A673 (cell line): ENCODE results near the gene KLF17. TPM values are rescaled to one million over a fixed set of nuclear protein-coding genes. Genes with fewer than 3 reads are reported as not detected.

Experiments
- BruUV-seq: library from RNA; stranded (reverse); fragments of 400-500 nt; replicated peaks from 2 replicates; lab custom pipeline; 2021; lab: Mats Ljungman, UMichigan
- CTCF ChIA-PET: fragments of 300-600 bp; sonication (Branson Sonifier 250); formaldehyde crosslinking; loops from one replicate; lab custom pipeline; 2022; ENCODE audit warnings: antibody characterized with exemption; lab: Charles Lee
- POLR2A ChIA-PET: fragments of 300-600 bp; sonication (Branson Sonifier 250); formaldehyde crosslinking; loops from one replicate; lab custom pipeline; 2022; ENCODE audit warnings: antibody characterized with exemption; ENCODE audit not compliant: low non-redundant PET; lab: Charles Lee
- DNase-seq: peaks from one replicate; pipeline ENCODE4 v3.0.0-alpha.2; 2015; ENCODE audit warnings: low spot score
- H3K27ac ChIP-seq: fragments of 200-600 bp; sonication (generic); 2 replicates; pipeline ENCODE4 v1.5.1; 2016; ENCODE audit warnings: mixed run types, low read depth, mild to moderate bottlenecking, mixed read lengths, antibody characterized with exemption, low read length; ENCODE audit not compliant: poor library complexity, severe bottlenecking
- H3K27me3 ChIP-seq: fragments of 200-600 bp; sonication (generic); replicated peaks from 2 replicates; pipeline ENCODE4 v1.6.1; 2017; ENCODE audit warnings: mixed run types, low read depth, mild to moderate bottlenecking, mixed read lengths, antibody characterized with exemption, low read length; ENCODE audit not compliant: insufficient read depth, poor library complexity
- H3K36me3 ChIP-seq: fragments of 200-600 bp; sonication (generic); 2 replicates; pipeline ENCODE4 v1.6.1; 2016; ENCODE audit warnings: mixed run types, mild to moderate bottlenecking, mixed read lengths, antibody characterized with exemption, low read length; ENCODE audit not compliant: insufficient read depth, poor library complexity, severe bottlenecking
- H3K4me1 ChIP-seq: fragments of 200-600 bp; sonication (generic); 2 replicates; pipeline ENCODE4 v1.6.1; 2017; ENCODE audit warnings: mixed run types, mild to moderate bottlenecking, mixed read lengths, antibody characterized with exemption, low read length; ENCODE audit not compliant: insufficient read depth, poor library complexity, severe bottlenecking
- H3K4me3 ChIP-seq: fragments of 200-600 bp; sonication (generic); 2 replicates; pipeline ENCODE4 v1.5.1; 2016; ENCODE audit warnings: low read depth, mixed run types, mild to moderate bottlenecking, mixed read lengths, low read length; ENCODE audit not compliant: poor library complexity, severe bottlenecking
- H3K9me3 ChIP-seq: fragments of 200-600 bp; sonication (generic); 2 replicates; pipeline ENCODE4 v1.6.1; 2016; ENCODE audit warnings: mixed run types, low read depth, mild to moderate bottlenecking, mixed read lengths, antibody characterized with exemption, low read length; ENCODE audit not compliant: poor library complexity, severe bottlenecking
- EZH2 ChIP-seq: fragments of 200-600 bp; sonication (generic); IDR thresholded peaks from 2 replicates; pipeline ENCODE4 v1.6.1; 2017; ENCODE audit warnings: borderline replicate concordance, low read depth, mild to moderate bottlenecking, mixed read lengths, antibody characterized with exemption, low read length; ENCODE audit not compliant: poor library complexity, severe bottlenecking
- intact Hi-C: fragments of 100-400 bp; cut with micrococcal nuclease; formaldehyde crosslinking; loops from one replicate; pipeline ENCODE4 v1.10.0; 2022; ENCODE audit not compliant: unreplicated experiment
- total RNA-seq: library from RNA; stranded (reverse); gene quantifications from 2 replicates; pipeline ENCODE4 v1.2.3, GENCODE V29; 2021
- TF ChIP-seq, protein P1 (sequence below): fragments of 300-800, 200-600 bp; sonication (generic); conservative IDR thresholded peaks from 2 replicates; pipeline ENCODE4 v1.5.1; 2017; ENCODE audit warnings: low read depth, mild to moderate bottlenecking, antibody characterized with exemption, low read length, moderate library complexity, mixed read lengths

KLF17 gene
- total RNA-seq, 1 experiment from 2014 or later, result not detected

DNA sequence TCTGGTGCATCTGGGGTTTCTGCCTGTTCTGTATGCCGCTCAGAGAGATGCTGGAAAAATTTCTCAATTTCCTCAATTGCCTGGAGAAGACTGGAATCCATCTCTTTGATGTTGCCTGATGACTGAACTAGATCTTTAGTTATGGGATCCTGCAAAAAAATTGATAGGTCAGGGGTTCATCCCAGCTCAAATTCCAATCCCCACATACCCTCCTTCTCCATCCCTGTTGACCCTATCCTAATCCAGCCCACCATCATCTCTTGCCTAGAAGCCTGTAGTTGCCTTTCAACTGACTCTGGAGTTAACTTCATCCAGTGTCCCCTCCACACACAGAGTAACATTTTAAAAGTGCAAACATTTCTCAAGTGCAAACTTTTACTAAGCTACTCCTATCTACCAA lies 22.9 kb downstream of the KLF17 start, which contains the start of gene KLF18:
Gene KLF18, minus strand, starts transcription at position 101 of the 400 bp plus-strand sequence. Its CDS starts 0 bp downstream, at position 101.
- ChIA-PET CTCF (no interaction called here), POLR2A (interaction anchor here (0.7 kb wide), 1 partner anchor 158 kb away, joined by 5 read pairs; no protein-coding TSS in a partner anchor)
- no peaks in the 10 kb centered on the region for H3K4me1 ChIP-seq

DNA sequence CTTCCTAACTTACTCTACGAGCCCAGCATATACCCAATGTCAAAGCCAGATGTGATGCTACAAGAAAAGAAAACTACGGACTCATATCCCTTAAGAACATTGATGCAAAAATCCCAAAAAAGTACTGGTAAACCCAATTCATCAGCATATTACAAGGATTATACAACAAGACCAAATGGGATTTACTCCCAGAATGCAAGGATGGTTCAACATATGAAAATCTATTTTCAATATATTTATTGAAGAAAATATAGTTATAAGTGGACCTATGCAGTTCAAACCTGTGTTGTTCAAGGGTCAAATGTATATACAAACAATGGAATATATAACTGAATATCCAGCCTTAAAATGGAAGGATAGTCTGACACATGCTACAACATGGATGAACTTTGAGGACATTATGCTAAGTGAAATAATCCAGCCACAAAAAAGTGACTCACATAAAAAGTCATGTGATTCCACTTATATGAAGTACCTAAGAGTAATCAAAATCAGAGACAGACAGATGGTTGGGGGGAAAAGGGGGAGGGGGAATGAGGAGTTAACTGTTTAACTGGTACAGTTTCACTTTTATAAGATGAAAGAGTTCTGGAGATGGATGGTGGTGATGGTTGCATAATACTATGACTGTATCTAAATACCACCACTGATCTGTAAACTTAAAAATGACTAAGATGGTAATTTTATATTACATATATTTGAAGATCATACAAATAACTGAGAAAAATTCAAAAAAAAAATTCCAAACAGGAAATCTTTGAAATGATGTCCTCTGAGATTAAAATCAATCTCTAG lies 26.5 kb downstream of the KLF17 start:
- ChIA-PET CTCF (no interaction called here), POLR2A (interaction anchor here (0.6 kb wide), 1 partner anchor 288 kb away, joined by 3 read pairs; no protein-coding TSS in a partner anchor)
- Histone ChIP-seq H3K27me3 (no peaks in the 10 kb centered on the region), H3K36me3 (no peaks in the 10 kb centered on the region), H3K4me3 (no peak overlapping the region), H3K4me1 (no peaks in the 10 kb centered on the region), H3K27ac (no peak overlapping the region), H3K9me3 (peaks cover 10% of the 10 kb centered on the region)
- DNase-seq, result no peak
- TF ChIP-seq EZH2, result no peak
- TF ChIP-seq, protein P1, sequence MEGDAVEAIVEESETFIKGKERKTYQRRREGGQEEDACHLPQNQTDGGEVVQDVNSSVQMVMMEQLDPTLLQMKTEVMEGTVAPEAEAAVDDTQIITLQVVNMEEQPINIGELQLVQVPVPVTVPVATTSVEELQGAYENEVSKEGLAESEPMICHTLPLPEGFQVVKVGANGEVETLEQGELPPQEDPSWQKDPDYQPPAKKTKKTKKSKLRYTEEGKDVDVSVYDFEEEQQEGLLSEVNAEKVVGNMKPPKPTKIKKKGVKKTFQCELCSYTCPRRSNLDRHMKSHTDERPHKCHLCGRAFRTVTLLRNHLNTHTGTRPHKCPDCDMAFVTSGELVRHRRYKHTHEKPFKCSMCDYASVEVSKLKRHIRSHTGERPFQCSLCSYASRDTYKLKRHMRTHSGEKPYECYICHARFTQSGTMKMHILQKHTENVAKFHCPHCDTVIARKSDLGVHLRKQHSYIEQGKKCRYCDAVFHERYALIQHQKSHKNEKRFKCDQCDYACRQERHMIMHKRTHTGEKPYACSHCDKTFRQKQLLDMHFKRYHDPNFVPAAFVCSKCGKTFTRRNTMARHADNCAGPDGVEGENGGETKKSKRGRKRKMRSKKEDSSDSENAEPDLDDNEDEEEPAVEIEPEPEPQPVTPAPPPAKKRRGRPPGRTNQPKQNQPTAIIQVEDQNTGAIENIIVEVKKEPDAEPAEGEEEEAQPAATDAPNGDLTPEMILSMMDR, result no peak
- no TSS peak for BruUV-seq
- intact Hi-C loops, result no loop called here

More for the DNA sequence above, 22.9 kb downstream of the KLF17 start, which contains the start of gene KLF18:
- no peaks in the 10 kb centered on the region for H3K27me3 ChIP-seq
- BruUV-seq, result no TSS peak
- intact Hi-C loops, result no loop called here
- DNase-seq, result no peak
- H3K4me3 ChIP-seq, result no peak within 1 kb of the TSS
- H3K27ac ChIP-seq, result no peak within 1 kb of the TSS
- TF ChIP-seq EZH2, result no peak
- TF ChIP-seq, protein P1, result no peak
- peaks cover 10% of the 10 kb centered on the region for H3K9me3 ChIP-seq
- H3K36me3 ChIP-seq, result no peaks in the 10 kb centered on the region

DNA sequence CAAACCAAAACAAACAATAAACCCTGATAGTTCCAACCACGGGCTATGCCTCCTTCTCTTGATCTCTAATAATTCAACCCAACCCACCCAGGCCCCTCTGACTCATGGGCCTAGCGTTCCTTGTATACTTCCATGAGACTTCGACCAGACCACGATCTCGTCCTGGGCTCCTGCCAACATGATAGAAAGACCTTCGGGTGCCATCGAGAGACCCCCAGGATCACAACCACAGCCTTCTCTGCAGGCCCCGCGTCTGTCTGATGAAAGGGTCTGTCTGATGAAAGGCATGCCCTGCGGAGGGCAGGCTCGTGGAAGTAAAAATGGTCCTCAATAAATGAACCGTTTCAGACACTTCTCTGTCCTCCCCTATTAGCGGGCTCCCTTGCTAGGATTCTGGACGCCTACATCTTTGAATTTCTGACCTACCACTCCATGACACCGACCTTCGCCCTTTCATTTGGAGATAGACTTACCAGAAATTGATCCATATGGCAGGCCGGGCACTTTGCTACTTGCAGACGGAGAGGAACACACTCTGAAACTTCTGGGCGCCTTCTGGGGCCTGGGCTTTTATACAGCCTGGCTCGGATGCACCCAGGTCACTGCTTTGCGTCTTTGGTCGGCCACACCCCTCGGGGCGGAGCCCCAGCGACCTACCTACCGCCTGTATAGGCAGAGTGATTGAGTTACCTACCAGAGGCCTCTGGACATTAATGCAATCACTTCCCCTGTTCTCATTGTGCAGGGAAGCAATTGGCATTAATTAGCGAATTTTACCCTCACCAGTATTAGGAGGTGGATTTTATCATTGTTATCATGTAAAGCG lies 28.1 kb downstream of the KLF17 start:
- Histone ChIP-seq H3K36me3 (no peaks in the 10 kb centered on the region), H3K9me3 (peaks cover 10% of the 10 kb centered on the region), H3K27me3 (no peaks in the 10 kb centered on the region), H3K4me1 (peaks cover 9% of the 10 kb centered on the region), H3K4me3 (no peak overlapping the region), H3K27ac (no peak overlapping the region)
- CTCF ChIA-PET, result no interaction called here
- POLR2A ChIA-PET, result no interaction called here
- TF ChIP-seq, protein P1, result no peak
- no peak for TF ChIP-seq EZH2
- no peak for DNase-seq
- intact Hi-C loops, result no loop called here
- BruUV-seq, result no TSS peak
